PC-9 (cell line): ENCODE results near the gene DDAH2. TPM values are rescaled to one million over a fixed set of nuclear protein-coding genes. Genes with fewer than 3 reads are reported as not detected.

Source experiments
- BruUV-seq: library from RNA; stranded (reverse); fragments of 400-500 nt; replicated peaks from 2 replicates; lab custom pipeline; 2021; lab: Mats Ljungman, UMichigan
- CTCF ChIA-PET: fragments of 300-600 bp; sonication (Branson Sonifier 250); formaldehyde crosslinking; loops from one replicate; lab custom pipeline; 2022; ENCODE audit warnings: antibody characterized with exemption; lab: Charles Lee
- POLR2A ChIA-PET: fragments of 300-600 bp; sonication (Branson Sonifier 250); formaldehyde crosslinking; loops from one replicate; lab custom pipeline; 2022; ENCODE audit warnings: antibody characterized with exemption; ENCODE audit not compliant: unreplicated experiment; lab: Charles Lee
- DNase-seq, 2 experiments: peaks; one replicate each; pipeline versions ENCODE4 v3.0.0 to v3.0.0-alpha.2; 2015 to 2022; ENCODE audit warnings: mixed read lengths in 1 of 2
- H2AFZ ChIP-seq: fragments of 200-600 bp; sonication (generic); 2 replicates; pipeline ENCODE4 v1.8.1; 2017; ENCODE audit warnings: antibody characterized with exemption
- H3F3A ChIP-seq: fragments of 200-600 bp; sonication (generic); 2 replicates; pipeline ENCODE4 v1.8.1; 2017; ENCODE audit warnings: antibody characterized with exemption, mild to moderate bottlenecking, low read depth; ENCODE audit not compliant: insufficient read depth
- H3K27ac ChIP-seq: fragments of 200-600 bp; sonication (generic); 2 replicates; pipeline ENCODE4 v1.6.1; 2016; ENCODE audit warnings: mixed run types
- H3K27me3 ChIP-seq: fragments of 200-600 bp; sonication (generic); 2 replicates; pipeline ENCODE4 v1.6.1; 2016; ENCODE audit warnings: low read depth, mixed run types; ENCODE audit not compliant: insufficient read depth
- H3K36me3 ChIP-seq: fragments of 200-600 bp; sonication (generic); 2 replicates; pipeline ENCODE4 v1.6.1; 2016; ENCODE audit warnings: low read depth, mixed run types
- H3K4me1 ChIP-seq: fragments of 200-600 bp; sonication (generic); replicated peaks from 2 replicates; pipeline ENCODE4 v1.6.1; 2016; ENCODE audit warnings: mixed run types; ENCODE audit not compliant: insufficient read depth
- H3K4me2 ChIP-seq: fragments of 200-600 bp; sonication (generic); 2 replicates; pipeline ENCODE4 v1.6.1; 2017; ENCODE audit warnings: mixed run types
- H3K4me3 ChIP-seq: fragments of 200-600 bp; sonication (generic); 2 replicates; pipeline ENCODE4 v1.6.1; 2016; ENCODE audit warnings: mixed run types
- H3K79me2 ChIP-seq: fragments of 200-600 bp; sonication (generic); 2 replicates; pipeline ENCODE4 v1.6.1; 2017; ENCODE audit warnings: low read depth, mixed run types
- H3K9me2 ChIP-seq: fragments of 200-600 bp; sonication (generic); 2 replicates; pipeline ENCODE4 v1.8.1; 2017; ENCODE audit warnings: mild to moderate bottlenecking; ENCODE audit not compliant: insufficient read depth
- H3K9me3 ChIP-seq: fragments of 200-600 bp; sonication (generic); 2 replicates; pipeline ENCODE4 v1.8.1; 2016; ENCODE audit warnings: low read depth; ENCODE audit not compliant: insufficient read depth
- H4K20me1 ChIP-seq: fragments of 200-600 bp; sonication (generic); 2 replicates; pipeline ENCODE4 v1.8.1; 2017; ENCODE audit not compliant: insufficient read depth
- CTCF ChIP-seq: fragments of 200-600 bp; sonication (generic); conservative IDR thresholded peaks from 2 replicates; pipeline ENCODE4 v1.6.1; 2017; ENCODE audit warnings: mixed run types, antibody characterized with exemption, mild to moderate bottlenecking, moderate library complexity
- EZH2 ChIP-seq: fragments of 200-600 bp; sonication (generic); IDR thresholded peaks from 2 replicates; pipeline ENCODE4 v1.8.0; 2017; ENCODE audit warnings: antibody characterized with exemption, low read depth
- intact Hi-C: fragments of 100-400 bp; cut with micrococcal nuclease; formaldehyde crosslinking; loops from one replicate; pipeline ENCODE4 v1.10.0; 2022; ENCODE audit not compliant: unreplicated experiment
- total RNA-seq: library from RNA; stranded (reverse); gene quantifications from 2 replicates; pipeline ENCODE4 v1.2.3, GENCODE V29; 2021

DDAH2 gene
- total RNA-seq, 1 experiment from 2014 or later, result 58.3 TPM

- DNase-seq, result no peak
- Histone ChIP-seq H3K27ac (no peak overlapping the region), H3K27me3 (no peaks in the 10 kb centered on the region), H3K4me2 (no peak overlapping the region), H3K79me2 (no peaks in the 10 kb centered on the region), H2AFZ (no peak overlapping the region), H3K4me3 (no peak overlapping the region), H3K9me3 (no peaks in the 10 kb centered on the region), H3K36me3 (no peaks in the 10 kb centered on the region), H3F3A (peaks cover 14% of the 10 kb centered on the region; the same call in 1 of the 2 replicates), H4K20me1 (no peaks in the 10 kb centered on the region), H3K4me1 (peaks cover 8% of the 10 kb centered on the region; the same call in 1 of the 2 replicates), H3K9me2 (no peaks in the 10 kb centered on the region)
- ChIA-PET POLR2A (no interaction called here), CTCF (no interaction called here)
- no TSS peak for BruUV-seq
- intact Hi-C loops, result no loop called here
- TF ChIP-seq EZH2 (no peak), CTCF (no peak)
Observed at GRCh38 chr6:31767096-31767645, 38.1 kb upstream of the DDAH2 start.

- H3K4me1 ChIP-seq, result peaks cover 8% of the 10 kb centered on the region; the same call in 1 of the 2 replicates
- H3F3A ChIP-seq, result peaks cover 12% of the 10 kb centered on the region; the same call in 1 of the 2 replicates
- CTCF ChIA-PET, result interaction anchor here (0.5 to 1.0 kb wide), 2 partner anchors 27 to 28 kb away, joined by 3 to 4 read pairs; no protein-coding TSS in a partner anchor
- no peaks in the 10 kb centered on the region for H3K36me3 ChIP-seq
- no peaks in the 10 kb centered on the region for H3K79me2 ChIP-seq
- H3K9me2 ChIP-seq, result no peaks in the 10 kb centered on the region
- no peak for TF ChIP-seq CTCF
- TF ChIP-seq EZH2, result no peak
- POLR2A ChIA-PET, result interaction anchor here (0.5 kb wide), 1 partner anchor 28 kb away, joined by 5 read pairs; no protein-coding TSS in a partner anchor
- H3K27me3 ChIP-seq, result no peaks in the 10 kb centered on the region
- no peak overlapping the region for H3K4me3 ChIP-seq
- intact Hi-C loops, result no loop called here
- no peaks in the 10 kb centered on the region for H3K9me3 ChIP-seq
- no peak overlapping the region for H3K4me2 ChIP-seq
- BruUV-seq, result no TSS peak
- no peak overlapping the region for H3K27ac ChIP-seq
- DNase-seq, result no peak
- H2AFZ ChIP-seq, result no peak overlapping the region
- H4K20me1 ChIP-seq, result no peaks in the 10 kb centered on the region
Observed at GRCh38 chr6:31765910-31766794, 37.1 kb upstream of the DDAH2 start.

GRCh38 chr6:31765559-31765909 is 36.4 kb upstream of the DDAH2 start:
- Histone ChIP-seq H3K36me3 (no peaks in the 10 kb centered on the region), H3K27me3 (no peaks in the 10 kb centered on the region), H3K4me1 (peaks cover 8% of the 10 kb centered on the region; the same call in 1 of the 2 replicates), H3K27ac (no peak overlapping the region), H2AFZ (no peak overlapping the region), H3K9me3 (no peaks in the 10 kb centered on the region), H3K4me3 (no peak overlapping the region), H3K9me2 (no peaks in the 10 kb centered on the region), H3F3A (peaks cover 8% of the 10 kb centered on the region; the same call in 1 of the 2 replicates), H3K79me2 (no peaks in the 10 kb centered on the region), H3K4me2 (no peak overlapping the region), H4K20me1 (no peaks in the 10 kb centered on the region)
- POLR2A ChIA-PET, result interaction anchor here (0.5 kb wide), 1 partner anchor 28 kb away, joined by 5 read pairs; no protein-coding TSS in a partner anchor
- TF ChIP-seq CTCF (no peak), EZH2 (no peak)
- intact Hi-C loops, result no loop called here
- CTCF ChIA-PET, result interaction anchor here (0.5 to 1.0 kb wide), 2 partner anchors 26 to 27 kb away, joined by 3 to 4 read pairs; no protein-coding TSS in a partner anchor
- BruUV-seq, result no TSS peak
- no peak for DNase-seq
